HCT116 (cell line): ENCODE measurements around the gene FXYD6. TPM values are rescaled to one million over a fixed set of nuclear protein-coding genes. Genes with fewer than 3 reads are reported as not detected.

ENCODE experiments used
- ATAC-seq: fragments of 200-7000 bp; cut with Tn5 transposase; 2 replicates; pipeline ENCODE4 v1.9.1; 2020; ENCODE audit warnings: mild to moderate bottlenecking, moderate library complexity
- BruUV-seq: library from RNA; stranded (reverse); fragments of 400-500 nt; replicated peaks from 2 replicates; lab custom pipeline; 2021; lab: Mats Ljungman, UMichigan
- CTCF ChIA-PET: fragments of 300-600 bp; sonication (Branson Sonifier 250); formaldehyde crosslinking; loops from one replicate; lab custom pipeline; 2021; ENCODE audit warnings: antibody characterized with exemption; lab: Charles Lee
- POLR2A ChIA-PET: fragments of 300-600, 350-600 bp; sonication (Branson Sonifier 250); formaldehyde crosslinking; loops from one replicate; lab custom pipeline; 2021; ENCODE audit warnings: antibody characterized with exemption; lab: Charles Lee
- RAD21 ChIA-PET, 2 experiments: fragments of 300-600 bp; sonication (Branson Sonifier 250); formaldehyde crosslinking; loops; one replicate each; lab custom pipeline; 2023; ENCODE audit warnings: low total read pairs in 2 of 2; ENCODE audit not compliant: uncharacterized antibody in 2 of 2, unreplicated experiment in 2 of 2, low non-redundant PET in 1 of 2; lab: Charles Lee
- DNase-seq: peaks from one replicate; pipeline ENCODE4 v3.0.0-alpha.2; 2010; ENCODE audit warnings: low read depth, low spot score
- H2AFZ ChIP-seq: fragments of 200-600 bp; shearing (Covaris generic), sonication (generic); 2 replicates; pipeline ENCODE4 v1.6.1; 2017; ENCODE audit warnings: low read depth, mixed run types, mixed read lengths, antibody characterized with exemption, low read length; ENCODE audit not compliant: poor library complexity, severe bottlenecking
- H3K27ac ChIP-seq: 2 replicates; pipeline ENCODE4 v1.5.1; 2012; ENCODE audit warnings: low read depth, low read length
- H3K27me3 ChIP-seq: fragments of 200-600 bp; sonication (generic); 2 replicates; pipeline ENCODE4 v1.6.1; 2016; ENCODE audit warnings: mixed run types, low read length, mixed read lengths; ENCODE audit not compliant: insufficient read depth
- H3K36me3 ChIP-seq, 2 experiments: fragments of 200-500 bp in 1 of 2; fragments of 200-600 bp in 1 of 2; sonication (Bioruptor generic) in 1 of 2; sonication (generic) in 1 of 2; 2 replicates each; pipeline versions ENCODE4 v1.5.1 to v1.6.1; 2014 to 2016; ENCODE audit warnings: low read length in 2 of 2, inconsistent platforms in 1 of 2, mixed read lengths in 1 of 2, mixed run types in 1 of 2; ENCODE audit not compliant: insufficient read depth in 2 of 2, control insufficient read depth in 1 of 2
- H3K4me1 ChIP-seq, 2 experiments: fragments of 200-600 bp in 1 of 2; sonication (generic) in 1 of 2; 2 replicates each; pipeline versions ENCODE4 v1.5.1 to v1.6.1; 2012 to 2017; ENCODE audit warnings: low read length in 2 of 2, inconsistent platforms in 1 of 2, mild to moderate bottlenecking in 1 of 2, mixed read lengths in 1 of 2, mixed run types in 1 of 2, moderate library complexity in 1 of 2; ENCODE audit not compliant: insufficient read depth in 2 of 2, control insufficient read depth in 1 of 2
- H3K4me2 ChIP-seq: fragments of 200-600 bp; sonication (generic); 2 replicates; pipeline ENCODE4 v1.6.1; 2017; ENCODE audit warnings: mixed run types, low read length, mixed read lengths
- H3K4me3 ChIP-seq, 2 experiments: fragments of 200-600 bp in 1 of 2; sonication (generic) in 1 of 2; replicated peaks in 1 of 2; 2 replicates each; pipeline ENCODE4 v1.5.1; 2011 to 2016; ENCODE audit warnings: low read length in 2 of 2, control low read depth in 1 of 2, low read depth in 1 of 2, mild to moderate bottlenecking in 1 of 2, mixed read lengths in 1 of 2, mixed run types in 1 of 2
- H3K79me2 ChIP-seq: fragments of 200-600 bp; sonication (generic); 2 replicates; pipeline ENCODE4 v1.6.1; 2017; ENCODE audit warnings: mild to moderate bottlenecking, mixed run types, low read length, moderate library complexity, mixed read lengths; ENCODE audit not compliant: insufficient read depth
- H3K9ac ChIP-seq: fragments of 200-600 bp; sonication (generic); 2 replicates; pipeline ENCODE4 v1.6.1; 2016; ENCODE audit warnings: low read length, mixed read lengths
- H3K9me2 ChIP-seq: fragments of 200-600 bp; sonication (generic), shearing (Covaris generic); 2 replicates; pipeline ENCODE4 v1.6.1; 2017; ENCODE audit warnings: mixed run types, mild to moderate bottlenecking, moderate library complexity; ENCODE audit not compliant: insufficient read depth
- H3K9me3 ChIP-seq, 2 experiments: fragments of 200-500 bp in 1 of 2; fragments of 200-600 bp in 1 of 2; sonication (Bioruptor generic) in 1 of 2; sonication (generic) in 1 of 2; 2 replicates each; pipeline ENCODE4 v1.6.1; 2014 to 2017; ENCODE audit warnings: low read length in 2 of 2, mixed read lengths in 2 of 2, inconsistent platforms in 1 of 2, low read depth in 1 of 2, mild to moderate bottlenecking in 1 of 2, mixed run types in 1 of 2, moderate library complexity in 1 of 2; ENCODE audit not compliant: control insufficient read depth in 1 of 2, insufficient read depth in 1 of 2
- H4K20me1 ChIP-seq: fragments of 200-600 bp; sonication (generic), shearing (Covaris generic); 2 replicates; pipeline ENCODE4 v1.6.1; 2017; ENCODE audit warnings: mixed run types, mild to moderate bottlenecking, moderate library complexity; ENCODE audit not compliant: insufficient read depth
- CTCF ChIP-seq, 3 experiments: fragments of 200-600 bp in 1 of 3; sonication (generic) in 1 of 3; IDR thresholded peaks in 2 of 3; conservative IDR thresholded peaks in 1 of 3; 2 replicates each; pipeline ENCODE4 v1.5.1; 2012 to 2017; ENCODE audit warnings: low read depth in 2 of 3, low read length in 2 of 3, antibody characterized with exemption in 1 of 3, borderline replicate concordance in 1 of 3, control low read depth in 1 of 3, mild to moderate bottlenecking in 1 of 3, mixed read lengths in 1 of 3, mixed run types in 1 of 3, moderate library complexity in 1 of 3; ENCODE audit not compliant: insufficient read depth in 1 of 3
- EZH2 ChIP-seq: fragments of 200-600 bp; sonication (generic); IDR thresholded peaks from 2 replicates; pipeline ENCODE4 v1.6.1; 2017; ENCODE audit warnings: antibody characterized with exemption, mixed run types
- POLR2A ChIP-seq: IDR thresholded peaks from 2 replicates; pipeline ENCODE4 v1.7.0; 2011; ENCODE audit warnings: borderline replicate concordance; ENCODE audit not compliant: insufficient read depth, insufficient read length; ENCODE audit errors: extremely low read depth
- POLR2AphosphoS5 ChIP-seq: IDR thresholded peaks from 2 replicates; pipeline ENCODE4 v1.6.1; 2011; ENCODE audit warnings: mild to moderate bottlenecking, low read depth, low read length, moderate library complexity
- SP1 ChIP-seq: IDR thresholded peaks from 2 replicates; pipeline ENCODE4 v1.6.1; 2012; ENCODE audit warnings: low read depth
- intact Hi-C: fragments of 100-400 bp; cut with micrococcal nuclease; formaldehyde crosslinking; loops from 2 replicates; pipeline ENCODE4 v1.10.0; 2022
- total RNA-seq: library from RNA; stranded (reverse); gene quantifications from one replicate; pipeline ENCODE4 v1.2.1, GENCODE V29; 2021; ENCODE audit not compliant: unreplicated experiment

Gene FXYD6
- total RNA-seq, 1 experiment from 2014 or later: 2.5 TPM

- BruUV-seq: no TSS peak
- Histone ChIP-seq H4K20me1 (no peaks in the 10 kb centered on the region), H3K9me2 (no peaks in the 10 kb centered on the region), H3K79me2 (no peaks in the 10 kb centered on the region), H3K4me2 (no peak overlapping the region), H3K4me3 (no peak overlapping the region), H2AFZ (no peak overlapping the region), H3K27ac (no peak overlapping the region), H3K36me3 (no peaks in the 10 kb centered on the region), H3K27me3 (peaks cover 53% of the 10 kb centered on the region; the same call in 1 of the 2 replicates), H3K9ac (no peak overlapping the region), H3K4me1 (peaks cover 4 to 12% of the 10 kb centered on the region in 2 experiments; a peak in 3 of 4 replicates), H3K9me3 (no peaks in the 10 kb centered on the region)
- intact Hi-C loops: no loop called here
- ChIA-PET RAD21 (no interaction called here), POLR2A (no interaction called here), CTCF (no interaction called here)
- no peak for ATAC-seq
- no peak for TF ChIP-seq POLR2AphosphoS5
- DNase-seq: no peak
Measured at GRCh38 chr11:117874910-117875381, 1.5 kb downstream of the FXYD6 start.

GRCh38 chr11:117874253-117874909, 2.1 kb downstream of the FXYD6 start:
- RAD21 ChIA-PET: no interaction called here
- Histone ChIP-seq H3K79me2 (no peaks in the 10 kb centered on the region), H3K4me2 (no peak overlapping the region), H3K4me3 (no peak overlapping the region), H3K27ac (no peak overlapping the region), H3K9ac (no peak overlapping the region), H3K27me3 (peaks cover 47% of the 10 kb centered on the region; the same call in 1 of the 2 replicates), H3K4me1 (peaks cover 5 to 13% of the 10 kb centered on the region in 2 experiments; a peak in 3 of 4 replicates), H3K9me3 (no peaks in the 10 kb centered on the region), H3K9me2 (no peaks in the 10 kb centered on the region), H4K20me1 (no peaks in the 10 kb centered on the region), H3K36me3 (no peaks in the 10 kb centered on the region), H2AFZ (no peak overlapping the region)
- ATAC-seq (no peak), DNase-seq (no peak)
- TF ChIP-seq POLR2A (no peak), EZH2 (no peak), CTCF (IDR thresholded peaks at IDR 0.05 in 2 of 3, conservative IDR thresholded peaks at IDR 0.05 in 1 of 3; ENCODE audit: borderline replicate concordance in 1 of 3, insufficient read depth in 1 of 3, low read depth in 2 of 3, low read length in 2 of 3) (no peak), SP1 (no peak)
- POLR2A ChIA-PET: no interaction called here
- intact Hi-C loops: no loop called here
- no TSS peak for BruUV-seq
- CTCF ChIA-PET: no interaction called here
